HEK293 (cell line): Measurements from ENCODE around the gene TMOD1.

Source experiments
- CTCF ChIA-PET: fragments of 350-600 bp; formaldehyde crosslinking; extraction: SDS; loops from one replicate; lab custom pipeline; 2021; ENCODE audit warnings: antibody characterized with exemption; lab: Yijun Ruan, JAX
- POLR2A ChIA-PET: fragments of 300-600 bp; formaldehyde crosslinking; extraction: SDS; loops from one replicate; lab custom pipeline; 2020; ENCODE audit warnings: antibody characterized with exemption, inconsistent platforms; lab: Yijun Ruan, JAX
- H3K27ac ChIP-seq: fragments of 200-500 bp; sonication (Bioruptor generic); 2 replicates; pipeline ENCODE4 v1.5.1; 2014; ENCODE audit warnings: low read depth, low read length, control low read depth, inconsistent platforms; ENCODE audit errors: extremely low read depth
- H3K36me3 ChIP-seq, 2 experiments: fragments of 200-500 bp in 1 of 2; sonication (Bioruptor generic) in 1 of 2; 1 replicate in 1 of 2; 2 replicates in 1 of 2; pipeline ENCODE4 v1.5.1; 2014 to 2017; ENCODE audit warnings: inconsistent platforms in 2 of 2, low read length in 2 of 2; ENCODE audit not compliant: control insufficient read depth in 2 of 2, insufficient read depth in 1 of 2
- H3K4me1 ChIP-seq: fragments of 200-500 bp; sonication (Bioruptor generic); 2 replicates; pipeline ENCODE4 v1.5.1; 2014; ENCODE audit warnings: mild to moderate bottlenecking, low read length, inconsistent platforms; ENCODE audit not compliant: control insufficient read depth, insufficient read depth
- H3K4me3 ChIP-seq: 2 replicates; pipeline ENCODE4 v1.5.1; 2011; ENCODE audit warnings: low read depth, mild to moderate bottlenecking, control low read depth, low read length, moderate library complexity
- H3K9me3 ChIP-seq: fragments of 200-500 bp; sonication (Bioruptor generic); 2 replicates; pipeline ENCODE4 v1.5.1; 2014; ENCODE audit warnings: low read depth, low read length, inconsistent platforms; ENCODE audit not compliant: control insufficient read depth, insufficient read depth
- BCL11B ChIP-seq: fragments of 450-650 bp; formaldehyde crosslinking; IDR thresholded peaks from 2 replicates; pipeline ENCODE4 v1.5.1; 2016; ENCODE audit warnings: low read depth, missing biosample characterization, missing genetic modification characterization
- GLI2 ChIP-seq: fragments of 450-650 bp; formaldehyde crosslinking; IDR thresholded peaks from 2 replicates; pipeline ENCODE4; 2017; ENCODE audit warnings: missing biosample characterization, missing genetic modification characterization, low read depth, borderline replicate concordance
- GLIS1 ChIP-seq: fragments of 450-650 bp; formaldehyde crosslinking; IDR thresholded peaks from 2 replicates; pipeline ENCODE4 v1.5.1; 2016; ENCODE audit warnings: missing biosample characterization, missing genetic modification characterization
- KLF7 ChIP-seq: fragments of 450-650 bp; formaldehyde crosslinking; IDR thresholded peaks from 2 replicates; pipeline ENCODE4 v1.5.1; 2016; ENCODE audit warnings: missing biosample characterization, missing genetic modification characterization, borderline replicate concordance
- KLF9 ChIP-seq: fragments of 450-650 bp; formaldehyde crosslinking; IDR thresholded peaks from 2 replicates; pipeline ENCODE4 v1.5.1; 2016; ENCODE audit warnings: missing biosample characterization, missing genetic modification characterization, low read depth
- PBX3 ChIP-seq: sonication (generic); formaldehyde crosslinking; IDR thresholded peaks from 2 replicates; pipeline ENCODE4 v1.8.1; 2022; ENCODE audit warnings: mild to moderate bottlenecking, moderate library complexity, missing genetic modification reagents
- PRDM10 ChIP-seq: fragments of 450-650 bp; formaldehyde crosslinking; IDR thresholded peaks from 2 replicates; pipeline ENCODE4 v1.5.1; 2016; ENCODE audit warnings: missing biosample characterization, missing genetic modification characterization
- SP3 ChIP-seq: fragments of 450-650 bp; formaldehyde crosslinking; IDR thresholded peaks from 2 replicates; pipeline ENCODE4 v1.5.1; 2016; ENCODE audit warnings: missing biosample characterization, missing genetic modification characterization
- TRIM28 ChIP-seq: IDR thresholded peaks from 2 replicates; pipeline ENCODE4 v1.6.1; 2011; ENCODE audit warnings: low read length, control low read depth, borderline replicate concordance
- TSHZ1 ChIP-seq: fragments of 450-650 bp; formaldehyde crosslinking; IDR thresholded peaks from 2 replicates; pipeline ENCODE4 v1.5.1; 2016; ENCODE audit warnings: missing biosample characterization, missing genetic modification characterization, borderline replicate concordance
- ZBTB48 ChIP-seq: fragments of 450-650 bp; formaldehyde crosslinking; IDR thresholded peaks from 2 replicates; pipeline ENCODE4 v1.5.1; 2016; ENCODE audit warnings: missing biosample characterization, missing genetic modification characterization
- ZNF19 ChIP-seq: fragments of 450-650 bp; formaldehyde crosslinking; IDR thresholded peaks from 2 replicates; pipeline ENCODE4; 2016; ENCODE audit warnings: missing biosample characterization, missing genetic modification characterization, low read depth
- ZNF24 ChIP-seq: fragments of 450-650 bp; formaldehyde crosslinking; IDR thresholded peaks from 2 replicates; pipeline ENCODE4 v1.5.1; 2016; ENCODE audit warnings: missing biosample characterization, missing genetic modification characterization
- ZNF529 ChIP-seq: fragments of 450-650 bp; formaldehyde crosslinking; IDR thresholded peaks from 2 replicates; pipeline ENCODE4 v1.5.1; 2017; ENCODE audit warnings: missing genetic modification characterization, missing biosample characterization; ENCODE audit not compliant: insufficient replicate concordance
- ZNF558 ChIP-seq: fragments of 450-650 bp; formaldehyde crosslinking; IDR thresholded peaks from 2 replicates; pipeline ENCODE4 v1.5.1; 2016; ENCODE audit warnings: missing biosample characterization, missing genetic modification characterization
- ZNF629 ChIP-seq: fragments of 450-650 bp; formaldehyde crosslinking; IDR thresholded peaks from 2 replicates; pipeline ENCODE4 v1.5.1; 2017; ENCODE audit warnings: missing biosample characterization, missing genetic modification characterization
- ZNF670 ChIP-seq: fragments of 450-650 bp; formaldehyde crosslinking; IDR thresholded peaks from 2 replicates; pipeline ENCODE4 v1.5.1; 2016; ENCODE audit warnings: missing biosample characterization, missing genetic modification characterization, low read depth
- ZSCAN30 ChIP-seq: fragments of 450-650 bp; IDR thresholded peaks from 2 replicates; pipeline ENCODE4 v1.5.1; 2018; ENCODE audit warnings: missing biosample characterization, mild to moderate bottlenecking, missing genetic modification characterization, moderate library complexity
- TF ChIP-seq, protein P1 (sequence below): fragments of 450-650 bp; formaldehyde crosslinking; conservative IDR thresholded peaks from 2 replicates; pipeline ENCODE4 v1.5.1; 2016; ENCODE audit warnings: low read depth, missing biosample characterization, missing genetic modification characterization
- TF ChIP-seq, protein P2 (sequence below): fragments of 450-650 bp; formaldehyde crosslinking; IDR thresholded peaks from 2 replicates; pipeline ENCODE4 v1.5.1; 2016; ENCODE audit warnings: missing biosample characterization, missing genetic modification characterization

Gene TMOD1

GRCh38 chr9:97596906-97597305 is 95.4 kb downstream of the TMOD1 start:
- H3K4me3 ChIP-seq, result no peak overlapping the region
- H3K9me3 ChIP-seq, result no peaks in the 10 kb centered on the region
- H3K36me3 ChIP-seq, result peaks cover 0 to 57% of the 10 kb centered on the region in 2 experiments; a peak in 1 of 3 replicates
- TF ChIP-seq PBX3 (CRISPR knock-in tag) (no peak), TRIM28 (no peak), GLIS1 (tag by site-specific recombination) (no peak), KLF9 (tag by site-specific recombination) (no peak), ZNF19 (tag by site-specific recombination) (no peak), KLF7 (no peak), ZBTB48 (tag by site-specific recombination) (no peak), ZNF558 (tag by site-specific recombination) (no peak), BCL11B (no peak), ZNF629 (tag by site-specific recombination) (no peak), ZNF670 (tag by site-specific recombination) (no peak), GLI2 (tag by site-specific recombination) (no peak), TSHZ1 (tag by site-specific recombination) (no peak), PRDM10 (tag by site-specific recombination) (no peak), ZSCAN30 (no peak), ZNF529 (tag by site-specific recombination) (no peak), ZNF24 (tag by site-specific recombination) (no peak), SP3 (tag by site-specific recombination) (no peak)
- TF ChIP-seq, protein P1, sequence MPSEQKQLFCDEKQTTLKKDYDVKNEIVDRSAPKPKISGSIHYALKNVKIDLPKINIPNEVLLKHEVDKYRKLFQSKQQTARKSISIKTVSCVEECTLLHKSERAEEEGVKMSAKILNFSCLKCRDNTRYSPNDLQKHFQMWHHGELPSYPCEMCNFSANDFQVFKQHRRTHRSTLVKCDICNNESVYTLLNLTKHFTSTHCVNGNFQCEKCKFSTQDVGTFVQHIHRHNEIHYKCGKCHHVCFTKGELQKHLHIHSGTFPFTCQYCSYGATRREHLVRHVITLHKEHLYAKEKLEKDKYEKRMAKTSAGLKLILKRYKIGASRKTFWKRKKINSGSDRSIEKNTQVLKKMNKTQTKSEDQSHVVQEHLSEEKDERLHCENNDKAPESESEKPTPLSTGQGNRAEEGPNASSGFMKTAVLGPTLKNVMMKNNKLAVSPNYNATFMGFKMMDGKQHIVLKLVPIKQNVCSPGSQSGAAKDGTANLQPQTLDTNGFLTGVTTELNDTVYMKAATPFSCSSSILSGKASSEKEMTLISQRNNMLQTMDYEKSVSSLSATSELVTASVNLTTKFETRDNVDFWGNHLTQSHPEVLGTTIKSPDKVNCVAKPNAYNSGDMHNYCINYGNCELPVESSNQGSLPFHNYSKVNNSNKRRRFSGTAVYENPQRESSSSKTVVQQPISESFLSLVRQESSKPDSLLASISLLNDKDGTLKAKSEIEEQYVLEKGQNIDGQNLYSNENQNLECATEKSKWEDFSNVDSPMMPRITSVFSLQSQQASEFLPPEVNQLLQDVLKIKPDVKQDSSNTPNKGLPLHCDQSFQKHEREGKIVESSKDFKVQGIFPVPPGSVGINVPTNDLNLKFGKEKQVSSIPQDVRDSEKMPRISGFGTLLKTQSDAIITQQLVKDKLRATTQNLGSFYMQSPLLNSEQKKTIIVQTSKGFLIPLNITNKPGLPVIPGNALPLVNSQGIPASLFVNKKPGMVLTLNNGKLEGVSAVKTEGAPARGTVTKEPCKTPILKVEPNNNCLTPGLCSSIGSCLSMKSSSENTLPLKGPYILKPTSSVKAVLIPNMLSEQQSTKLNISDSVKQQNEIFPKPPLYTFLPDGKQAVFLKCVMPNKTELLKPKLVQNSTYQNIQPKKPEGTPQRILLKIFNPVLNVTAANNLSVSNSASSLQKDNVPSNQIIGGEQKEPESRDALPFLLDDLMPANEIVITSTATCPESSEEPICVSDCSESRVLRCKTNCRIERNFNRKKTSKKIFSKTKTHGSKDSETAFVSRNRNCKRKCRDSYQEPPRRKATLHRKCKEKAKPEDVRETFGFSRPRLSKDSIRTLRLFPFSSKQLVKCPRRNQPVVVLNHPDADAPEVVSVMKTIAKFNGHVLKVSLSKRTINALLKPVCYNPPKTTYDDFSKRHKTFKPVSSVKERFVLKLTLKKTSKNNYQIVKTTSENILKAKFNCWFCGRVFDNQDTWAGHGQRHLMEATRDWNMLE (tag by site-specific recombination), result no peak
- TF ChIP-seq, protein P2, sequence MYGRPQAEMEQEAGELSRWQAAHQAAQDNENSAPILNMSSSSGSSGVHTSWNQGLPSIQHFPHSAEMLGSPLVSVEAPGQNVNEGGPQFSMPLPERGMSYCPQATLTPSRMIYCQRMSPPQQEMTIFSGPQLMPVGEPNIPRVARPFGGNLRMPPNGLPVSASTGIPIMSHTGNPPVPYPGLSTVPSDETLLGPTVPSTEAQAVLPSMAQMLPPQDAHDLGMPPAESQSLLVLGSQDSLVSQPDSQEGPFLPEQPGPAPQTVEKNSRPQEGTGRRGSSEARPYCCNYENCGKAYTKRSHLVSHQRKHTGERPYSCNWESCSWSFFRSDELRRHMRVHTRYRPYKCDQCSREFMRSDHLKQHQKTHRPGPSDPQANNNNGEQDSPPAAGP (tag by site-specific recombination), result no peak
- CTCF ChIA-PET, result interaction anchor here (0.6 to 5.7 kb wide), 5 partner anchors 16 to 209 kb away, joined by 3 to 102 read pairs (median 6); partner anchors contain the start of gene TMOD1
- H3K4me1 ChIP-seq, result no peaks in the 10 kb centered on the region
- H3K27ac ChIP-seq, result no peak overlapping the region
- POLR2A ChIA-PET, result interaction anchor here (0.6 kb wide), 1 partner anchor 19 kb away, joined by 7 read pairs; no protein-coding TSS in a partner anchor
